Colonic mucosa (tissue), 4 donors: ENCODE data around the gene LRRC32. TPM values are rescaled to one million over a fixed set of nuclear protein-coding genes. Genes with fewer than 3 reads are reported as not detected.

Experiments used
- DNase-seq: peaks from one replicate; pipeline ENCODE4 v3.0.0-alpha.2; 2020
- H3K27ac ChIP-seq: fragments of 200-600 bp; one replicate; pipeline ENCODE4 v1.8.0; 2021
- H3K27me3 ChIP-seq: fragments of 200-600 bp; one replicate; pipeline ENCODE4 v1.8.0; 2021
- H3K36me3 ChIP-seq: fragments of 200-600 bp; one replicate; pipeline ENCODE4 v1.8.0; 2021
- H3K4me1 ChIP-seq: fragments of 200-600 bp; one replicate; pipeline ENCODE4 v1.8.0; 2021; ENCODE audit warnings: mild to moderate bottlenecking
- H3K4me3 ChIP-seq: fragments of 200-600 bp; one replicate; pipeline ENCODE4 v1.8.0; 2021
- H3K9ac ChIP-seq, 2 donors: one replicate each; pipeline ENCODE4 v1.7.0; 2013; ENCODE audit warnings: control low read depth in 2 of 2, low read depth in 2 of 2, low read length in 2 of 2
- H3K9me3 ChIP-seq: fragments of 200-600 bp; one replicate; pipeline ENCODE4 v1.8.0; 2021
- CTCF ChIP-seq: fragments of 200-600 bp; IDR thresholded peaks from one replicate; pipeline ENCODE4 v1.8.0; 2022; ENCODE audit warnings: antibody characterized with exemption, mild to moderate bottlenecking
- intact Hi-C: fragments of 100-400 bp; cut with DNase I; formaldehyde crosslinking; loops from one replicate; pipeline ENCODE4 v1.14.1; 2022
- total RNA-seq, 2 donors: library from RNA; stranded (reverse); fragmentation: NEBNext Ultra II Directional in 1 of 2; extraction: Animal tissue kit (Norgen Biotek cat#: 25700) in 1 of 2; gene quantifications; one replicate each; pipeline ENCODE4 v1.2.1, GENCODE V29; 2021
- donor health status: healthy.
- donor health status: DM: no; HTN: no; CAD: no.
- donor health status: DM: no; HTN: no; CAD: no.

The LRRC32 gene
- total RNA-seq, 2 donors from 2014 or later: 5.9 to 26.8 TPM

- H3K9ac ChIP-seq: peak overlapping the region in 1 of 2 donors; percentile 0
- no peak overlapping the region for H3K4me3 ChIP-seq
- H3K9me3 ChIP-seq: no peaks in the 10 kb centered on the region
- no peak overlapping the region for H3K27ac ChIP-seq
- intact Hi-C loops: no loop called here
- no peaks in the 10 kb centered on the region for H3K4me1 ChIP-seq
- DNase-seq: no peak
- no peaks in the 10 kb centered on the region for H3K36me3 ChIP-seq
- no peak for TF ChIP-seq CTCF
- peaks cover 8% of the 10 kb centered on the region for H3K27me3 ChIP-seq
Observed at GRCh38 chr11:76672431-76673175, 2.1 kb upstream of the LRRC32 start.

GRCh38 chr11:76671626-76672309 is 1.2 kb upstream of the LRRC32 start:
- Histone ChIP-seq H3K4me3 (no peak overlapping the region), H3K9ac (peak overlapping the region in 1 of 2 donors; percentile 18), H3K27me3 (peaks cover 8% of the 10 kb centered on the region), H3K4me1 (no peaks in the 10 kb centered on the region), H3K9me3 (no peaks in the 10 kb centered on the region), H3K36me3 (no peaks in the 10 kb centered on the region), H3K27ac (peak overlapping the region; percentile 28)
- no peak for DNase-seq
- TF ChIP-seq CTCF: no peak
- intact Hi-C loops: no loop called here

GRCh38 chr11:76671237-76671592 is 668 bp upstream of the LRRC32 start:
- intact Hi-C loops: no loop called here
- peak overlapping the region; percentile 28 for H3K27ac ChIP-seq
- TF ChIP-seq CTCF: no peak

GRCh38 chr11:76669901-76670484 is 554 bp downstream of the LRRC32 start:
- H3K9ac ChIP-seq: peak overlapping the region; percentile 51
- peak; percentile 49 for DNase-seq

More at GRCh38 chr11:76671237-76671592, 668 bp upstream of the LRRC32 start:
- H3K27me3 ChIP-seq: peaks cover 8% of the 10 kb centered on the region
- H3K4me3 ChIP-seq: peak overlapping the region; percentile 58
- DNase-seq: no peak
- no peaks in the 10 kb centered on the region for H3K4me1 ChIP-seq
- no peaks in the 10 kb centered on the region for H3K36me3 ChIP-seq
- H3K9ac ChIP-seq: peak overlapping the region; percentile 21 to 65
- H3K9me3 ChIP-seq: no peaks in the 10 kb centered on the region

More at GRCh38 chr11:76669901-76670484, 554 bp downstream of the LRRC32 start:
- Histone ChIP-seq H3K27me3 (peaks cover 8% of the 10 kb centered on the region), H3K4me1 (no peaks in the 10 kb centered on the region), H3K9me3 (no peaks in the 10 kb centered on the region), H3K36me3 (no peaks in the 10 kb centered on the region), H3K27ac (peak overlapping the region; percentile 15), H3K4me3 (peak overlapping the region; percentile 58)
- intact Hi-C loops: no loop called here
- no peak for TF ChIP-seq CTCF
